Endothelial cell of umbilical vein (primary cell): ENCODE data around the gene STMND1. TPM values are rescaled to one million over a fixed set of nuclear protein-coding genes. Genes with fewer than 3 reads are reported as not detected.

Experiments used
- BruUV-seq: library from RNA; stranded (reverse); fragments of 400-500 nt; replicated peaks from 2 replicates; lab custom pipeline; 2021; lab: Mats Ljungman, UMichigan
- CTCF ChIA-PET: fragments of 300-600, 350-600 bp; sonication (Branson Sonifier 250); formaldehyde crosslinking; loops from one replicate; lab custom pipeline; 2021; ENCODE audit warnings: antibody characterized with exemption, inconsistent platforms; lab: Charles Lee
- POLR2A ChIA-PET: fragments of 300-600, 350-600 bp; sonication (Branson Sonifier 250); formaldehyde crosslinking; loops from one replicate; lab custom pipeline; 2021; ENCODE audit warnings: antibody characterized with exemption, inconsistent platforms; lab: Charles Lee
- DNase-seq: peaks from one replicate; pipeline ENCODE4 v3.0.0-alpha.2; 2011; ENCODE audit warnings: low read depth, low spot score
- FAIRE-seq: peaks from 2 replicates; lab custom pipeline; 2011; peaks lifted over from hg19 to GRCh38; lab: Jason Lieb, UNC
- H2AFZ ChIP-seq: 2 replicates; pipeline ENCODE4 v1.6.0; 2012; ENCODE audit warnings: low read depth, low read length, control low read depth, inconsistent platforms
- H3K27ac ChIP-seq: 2 replicates; pipeline ENCODE4 v1.5.1; 2011; ENCODE audit warnings: low read depth, mild to moderate bottlenecking, control low read depth, low read length, moderate library complexity; ENCODE audit not compliant: insufficient read depth
- H3K27me3 ChIP-seq, 2 experiments: 2 replicates each; pipeline versions ENCODE4 v1.6.0 to v1.6.1; 2011; ENCODE audit warnings: low read length in 2 of 2, mixed read lengths in 1 of 2; ENCODE audit not compliant: control insufficient read depth in 2 of 2, insufficient read depth in 2 of 2
- H3K36me3 ChIP-seq, 2 experiments: 2 replicates in 1 of 2; 3 replicates in 1 of 2; pipeline ENCODE4 v1.5.1; 2011; ENCODE audit warnings: low read length in 2 of 2, mild to moderate bottlenecking in 1 of 2, moderate library complexity in 1 of 2; ENCODE audit not compliant: control insufficient read depth in 2 of 2, insufficient read depth in 2 of 2; ENCODE audit errors: extremely low read depth in 1 of 2
- H3K4me1 ChIP-seq: 3 replicates; pipeline ENCODE4 v1.5.1; 2011; ENCODE audit warnings: mild to moderate bottlenecking, low read length; ENCODE audit not compliant: control insufficient read depth, insufficient read depth; ENCODE audit errors: extremely low read depth
- H3K4me2 ChIP-seq: 2 replicates; pipeline ENCODE4 v1.6.1; 2011; ENCODE audit warnings: low read length, control low read depth, mixed read lengths; ENCODE audit not compliant: insufficient read depth
- H3K4me3 ChIP-seq, 3 experiments: fragments of 200-600 bp in 1 of 3; sonication (generic), shearing (Covaris generic) in 1 of 3; replicated peaks in 1 of 3; 2 replicates each; pipeline ENCODE4 v1.5.1; 2011 to 2016; ENCODE audit warnings: control low read depth in 3 of 3, low read length in 3 of 3, mild to moderate bottlenecking in 2 of 3, inconsistent platforms in 1 of 3, low read depth in 1 of 3, moderate library complexity in 1 of 3; ENCODE audit not compliant: insufficient read depth in 1 of 3
- H3K79me2 ChIP-seq: 2 replicates; pipeline ENCODE4 v1.6.0; 2012; ENCODE audit warnings: low read length, inconsistent platforms; ENCODE audit not compliant: control insufficient read depth, insufficient read depth
- H3K9ac ChIP-seq: replicated peaks from 2 replicates; pipeline ENCODE3; 2011; ENCODE audit warnings: low read length, control low read depth; ENCODE audit not compliant: insufficient read depth; ENCODE audit errors: extremely low read depth
- H3K9me1 ChIP-seq: replicated peaks from 3 replicates; pipeline ENCODE4 v1.6.0; 2011; ENCODE audit warnings: mild to moderate bottlenecking, low read length; ENCODE audit not compliant: control insufficient read depth, insufficient read depth; ENCODE audit errors: extremely low read depth
- H3K9me3 ChIP-seq: replicated peaks from 2 replicates; pipeline ENCODE4 v1.5.1; 2012; ENCODE audit warnings: low read length, inconsistent platforms; ENCODE audit not compliant: control insufficient read depth, insufficient read depth
- H4K20me1 ChIP-seq: replicated peaks from 2 replicates; pipeline ENCODE3; 2011; ENCODE audit warnings: mild to moderate bottlenecking, low read length; ENCODE audit not compliant: control insufficient read depth, insufficient read depth; ENCODE audit errors: extremely low read depth
- CTCF ChIP-seq, 2 donors: IDR thresholded peaks; 1 replicate in 1 of 2; 2 replicates in 1 of 2; pipeline ENCODE4 v1.5.1; 2011; ENCODE audit warnings: low read length in 2 of 2, mild to moderate bottlenecking in 2 of 2, moderate library complexity in 2 of 2, control low read depth in 1 of 2, inconsistent platforms in 1 of 2, low read depth in 1 of 2; ENCODE audit not compliant: insufficient read depth in 1 of 2; ENCODE audit errors: extremely low read depth in 1 of 2
- EZH2 ChIP-seq: IDR thresholded peaks from 2 replicates; pipeline ENCODE4 v1.6.1; 2012; ENCODE audit warnings: borderline replicate concordance, low read depth, mild to moderate bottlenecking, moderate library complexity, low read length, inconsistent platforms; ENCODE audit not compliant: severe bottlenecking
- FOS ChIP-seq: IDR thresholded peaks from 2 replicates; pipeline ENCODE4 v1.6.1; 2011; ENCODE audit warnings: mild to moderate bottlenecking, low read length, moderate library complexity, borderline replicate concordance; ENCODE audit not compliant: insufficient read depth
- GATA2 ChIP-seq: IDR thresholded peaks from 2 replicates; pipeline ENCODE4 v1.7.0; 2011; ENCODE audit warnings: low read depth, mild to moderate bottlenecking, moderate library complexity, mixed read lengths, low read length; ENCODE audit not compliant: insufficient read length, insufficient read depth
- JUN ChIP-seq: IDR thresholded peaks from 2 replicates; pipeline ENCODE4 v1.6.1; 2011; ENCODE audit warnings: borderline replicate concordance, low read depth; ENCODE audit not compliant: insufficient read length, insufficient read depth
- MAX ChIP-seq: IDR thresholded peaks from 2 replicates; pipeline ENCODE4 v1.6.1; 2011; ENCODE audit not compliant: insufficient read depth, insufficient read length
- MYC ChIP-seq: IDR thresholded peaks from one replicate; pipeline ENCODE4 v1.6.1; 2011; ENCODE audit warnings: mild to moderate bottlenecking, low read depth, low read length
- POLR2A ChIP-seq: IDR thresholded peaks from 2 replicates; pipeline ENCODE4 v1.6.1; 2012; ENCODE audit warnings: low read depth, mild to moderate bottlenecking, control low read depth, low read length
- POLR2AphosphoS5 ChIP-seq: IDR thresholded peaks from 2 replicates; pipeline ENCODE4 v1.6.1; 2012; ENCODE audit warnings: low read depth, mild to moderate bottlenecking, control low read depth, low read length, moderate library complexity; ENCODE audit not compliant: insufficient read depth
- dilution Hi-C: fragments of 300-500 bp; cut with MboI; formaldehyde crosslinking; loops from one replicate; pipeline ENCODE4 v1.15.0; 2019; ENCODE audit warnings: low sequenced_read_pairs; ENCODE audit not compliant: extremely low pct_ligation_motif_present
- intact Hi-C: fragments of 100-400 bp; cut with micrococcal nuclease; formaldehyde crosslinking; loops from one replicate; pipeline ENCODE4 v1.10.0; 2022
- polyA plus RNA-seq, 4 experiments: library from polyadenylated mRNA; depleted of rRNA in 3 of 4; stranded (reverse) in 3 of 4; unstranded in 1 of 4; fragments of >200 nt; gene quantifications; 2 replicates each; pipeline versions ENCODE4 v1.2.1 to v1.2.3, GENCODE V29; 2011 to 2012; ENCODE audit warnings: missing spikeins in 1 of 4
- total RNA-seq: library from RNA; stranded (reverse); gene quantifications from 2 replicates; pipeline ENCODE4 v1.2.3, GENCODE V29; 2021

The STMND1 gene
- total and polyA plus RNA-seq, 2 donors (not counting 3 experiments of a cell fraction or from before 2014, with no cell fraction given): not detected

DNA sequence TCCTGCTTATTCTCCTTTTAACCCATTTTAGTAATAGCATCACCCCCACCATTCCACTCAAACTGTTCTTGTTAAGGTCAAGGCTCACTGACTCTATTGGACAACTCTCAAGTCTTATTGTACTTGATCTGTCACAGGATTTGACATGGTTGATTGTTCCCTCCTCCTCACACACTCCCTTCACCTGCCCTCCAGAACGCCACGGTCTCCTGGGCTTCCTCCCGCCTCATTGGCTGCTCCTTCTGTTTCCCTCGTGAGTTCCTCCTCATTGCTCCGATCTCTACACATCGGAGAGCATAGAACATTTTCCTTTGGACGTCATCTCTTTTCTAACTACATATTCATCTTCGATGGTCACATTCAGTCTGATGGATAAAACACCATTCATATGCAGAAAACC lies 55.1 kb downstream of the STMND1 start:
- Histone ChIP-seq H3K4me1 (no peaks in the 10 kb centered on the region), H3K36me3 (no peaks in the 10 kb centered on the region), H2AFZ (no peak overlapping the region), H3K9me3 (no peaks in the 10 kb centered on the region), H3K27me3 (peaks cover 3 to 18% of the 10 kb centered on the region in 2 experiments), H3K4me3 (no peak overlapping the region), H3K27ac (no peak overlapping the region), H4K20me1 (no peaks in the 10 kb centered on the region), H3K9ac (no peak overlapping the region), H3K79me2 (no peaks in the 10 kb centered on the region), H3K4me2 (no peak overlapping the region), H3K9me1 (no peaks in the 10 kb centered on the region)
- dilution Hi-C loops: no loop called here
- BruUV-seq: no TSS peak
- FAIRE-seq: no peak
- intact Hi-C loops: loop anchor here (1.0 to 5.0 kb wide), 6 partner anchors 121 to 966 kb away; partner anchors contain the start of gene NHLRC1
- TF ChIP-seq JUN (no peak), MYC (no peak), POLR2A (no peak), POLR2AphosphoS5 (no peak), CTCF (IDR thresholded peaks at IDR 0.05; ENCODE audit: extremely low read depth in 1 of 2, insufficient read depth in 1 of 2, low read depth in 1 of 2, low read length in 2 of 2) (no peak), MAX (no peak), EZH2 (no peak), GATA2 (no peak), FOS (no peak)
- ChIA-PET CTCF (interaction anchor here (1.7 to 7.2 kb wide), 2 partner anchors 427 to 648 kb away, joined by 14 to 45 read pairs; no protein-coding TSS in a partner anchor), POLR2A (no interaction called here)
- DNase-seq: no peak
